Right renal pelvis (tissue), 4 donors: ENCODE data around the gene KIF1A. TPM values are rescaled to one million over a fixed set of nuclear protein-coding genes. Genes with fewer than 3 reads are reported as not detected.

ENCODE experiments used
- DNase-seq, 4 donors: peaks; one replicate each; pipeline ENCODE4 v3.0.0-alpha.2; 2013; ENCODE audit warnings: low read depth in 4 of 4, low spot score in 3 of 4, missing footprints in 1 of 4
- polyA plus RNA-seq, 4 donors: library from polyadenylated mRNA; unstranded; fragments of 120-200 nt; gene quantifications; one replicate each; pipeline ENCODE4 v1.2.1, GENCODE V29; 2013; ENCODE audit not compliant: insufficient read length in 4 of 4

The KIF1A gene
- polyA plus RNA-seq, result 10 to 100 TPM in 3 of 4 donors, 1 to 10 TPM in 1; 9.8 to 13.9 (median 11.5) TPM

GRCh38 chr2:240819858-240820606, at the start of gene KIF1A:
Gene KIF1A (minus strand): TSS chr2:240820219. CDS start chr2:240797752, 22,467 bp downstream.
- peak in 2 of 4 donors; percentile 43 to 51 for DNase-seq

GRCh38 chr2:240869109-240869955, 49.3 kb upstream of the KIF1A start:
- DNase-seq, result no peak

GRCh38 chr2:240868286-240869108, 48.5 kb upstream of the KIF1A start, which contains the start of gene AGXT:
Gene AGXT (plus strand): TSS chr2:240868824. CDS start chr2:240868866, 42 bp downstream.
- DNase-seq, result no peak

- DNase-seq, result no peak
These were observed 45.4 kb upstream of the KIF1A start for GRCh38 chr2:240865391-240865790.

GRCh38 chr2:240864475-240864874, 44.5 kb upstream of the KIF1A start:
- DNase-seq, result no peak

- no peak for DNase-seq
These were observed 41.5 kb upstream of the KIF1A start for GRCh38 chr2:240861547-240861946.

GRCh38 chr2:240858871-240859270, 38.9 kb upstream of the KIF1A start:
- no peak for DNase-seq

GRCh38 chr2:240858321-240858720, 38.3 kb upstream of the KIF1A start:
- no peak for DNase-seq

GRCh38 chr2:240857039-240858008, 37.3 kb upstream of the KIF1A start:
- no peak for DNase-seq

GRCh38 chr2:240856151-240856980, 36.3 kb upstream of the KIF1A start:
- DNase-seq, result no peak

GRCh38 chr2:240855670-240856069, 35.7 kb upstream of the KIF1A start:
- DNase-seq, result no peak

- DNase-seq, result no peak
These were observed 32.8 kb upstream of the KIF1A start for GRCh38 chr2:240852671-240853314.

GRCh38 chr2:240851078-240851991, 31.3 kb upstream of the KIF1A start:
- peak in 3 of 4 donors; percentile 63 to 70 (median 63) for DNase-seq

GRCh38 chr2:240850756-240851077, 30.7 kb upstream of the KIF1A start:
- no peak for DNase-seq

GRCh38 chr2:240850026-240850425, 30.0 kb upstream of the KIF1A start:
- DNase-seq, result no peak

- no peak for DNase-seq
These were observed 29.1 kb upstream of the KIF1A start for GRCh38 chr2:240848900-240849680.
